GM18502 (cell line): ENCODE measurements around the gene EPN1.
A peak's percentile ranks its signal among the peaks of the same experiment; 100 is the strongest.

Experiments used
- ATAC-seq: cut with Tn5 transposase; IDR thresholded peaks from one replicate; pipeline ENCODE4 v1.9.1; 2021; ENCODE audit warnings: mild to moderate bottlenecking; ENCODE audit not compliant: unreplicated experiment, poor library complexity

The EPN1 gene

GRCh38 chr19:55676889-55677505 is 2.0 kb downstream of the EPN1 start:
- ATAC-seq: no peak

- ATAC-seq: no peak
Observed at GRCh38 chr19:55677572-55678028, 2.6 kb downstream of the EPN1 start.

GRCh38 chr19:55678121-55678671 is 3.2 kb downstream of the EPN1 start:
- peak; percentile 70 for ATAC-seq

GRCh38 chr19:55679343-55680257 is 4.6 kb downstream of the EPN1 start:
- ATAC-seq: no peak

GRCh38 chr19:55680339-55681130 is 5.5 kb downstream of the EPN1 start:
- no peak for ATAC-seq

- ATAC-seq: no peak
Observed at GRCh38 chr19:55681131-55682092, 6.4 kb downstream of the EPN1 start.

- no peak for ATAC-seq
Observed at GRCh38 chr19:55683449-55684261, 8.6 kb downstream of the EPN1 start.

- no peak for ATAC-seq
Observed at GRCh38 chr19:55684946-55685681, 10.1 kb downstream of the EPN1 start.

- ATAC-seq: no peak
Observed at GRCh38 chr19:55685776-55686175, 10.8 kb downstream of the EPN1 start.

GRCh38 chr19:55686311-55687050 is 11.5 kb downstream of the EPN1 start:
- ATAC-seq: no peak

GRCh38 chr19:55687281-55688201 is 12.5 kb downstream of the EPN1 start:
- no peak for ATAC-seq

GRCh38 chr19:55688422-55689218 is 13.6 kb downstream of the EPN1 start:
- no peak for ATAC-seq

- no peak for ATAC-seq
Observed at GRCh38 chr19:55689411-55690108, 14.5 kb downstream of the EPN1 start.

- ATAC-seq: no peak
Observed at GRCh38 chr19:55690109-55690768, 15.2 kb downstream of the EPN1 start.
